Neural cell (in vitro differentiated cells): ENCODE measurements around the gene HECW1.

ENCODE experiments used
- CTCF ChIP-seq: fragments of 450-650 bp; IDR thresholded peaks from 2 replicates; pipeline ENCODE4 v1.5.1; 2014; ENCODE audit warnings: antibody characterized with exemption, mild to moderate bottlenecking, moderate library complexity; ENCODE audit not compliant: poor library complexity, severe bottlenecking
- EP300 ChIP-seq: fragments of 450-650 bp; conservative IDR thresholded peaks from 2 replicates; pipeline ENCODE4 v1.6.1; 2014; ENCODE audit warnings: antibody characterized with exemption, mild to moderate bottlenecking, moderate library complexity; ENCODE audit not compliant: poor library complexity, severe bottlenecking
- EZH2 ChIP-seq: fragments of 200-600, 300-800 bp; shearing (Covaris generic), sonication (generic); IDR thresholded peaks from 2 replicates; pipeline ENCODE4 v1.6.1; 2014; ENCODE audit warnings: antibody characterized with exemption, low read length, borderline replicate concordance, mild to moderate bottlenecking; ENCODE audit not compliant: insufficient read depth, poor library complexity, severe bottlenecking
- MXI1 ChIP-seq: fragments of 450-650 bp; conservative IDR thresholded peaks from 2 replicates; pipeline ENCODE4 v1.6.1; 2014; ENCODE audit warnings: antibody characterized with exemption, mild to moderate bottlenecking; ENCODE audit not compliant: poor library complexity, severe bottlenecking
- POLR2AphosphoS5 ChIP-seq: IDR thresholded peaks from 2 replicates; pipeline ENCODE4 v1.6.1; 2012
- RAD21 ChIP-seq: fragments of 450-650 bp; conservative IDR thresholded peaks from 2 replicates; pipeline ENCODE4 v1.6.1; 2014; ENCODE audit warnings: antibody characterized with exemption, mild to moderate bottlenecking, moderate library complexity
- REST ChIP-seq: IDR thresholded peaks from 2 replicates; pipeline ENCODE4 v1.6.1; 2012; ENCODE audit warnings: borderline replicate concordance
- SMC3 ChIP-seq: fragments of 450-650 bp; conservative IDR thresholded peaks from 2 replicates; pipeline ENCODE4 v1.6.1; 2014; ENCODE audit warnings: antibody characterized with exemption, mild to moderate bottlenecking, moderate library complexity; ENCODE audit not compliant: poor library complexity
- TAF1 ChIP-seq: IDR thresholded peaks from 2 replicates; pipeline ENCODE4 v1.6.1; 2012; ENCODE audit warnings: low read depth

- TF ChIP-seq CTCF (no peak), EZH2 (no peak), EP300 (no peak), REST (no peak), POLR2AphosphoS5 (no peak), MXI1 (no peak), TAF1 (no peak), RAD21 (no peak), SMC3 (no peak)
Observed at GRCh38 chr7:43508461-43508860, 396.0 kb downstream of the HECW1 start.
